GM18873 (cell line): ENCODE measurements around the gene ZNF571.

Source experiments
- ATAC-seq: cut with Tn5 transposase; IDR thresholded peaks from one replicate; pipeline ENCODE4 v1.9.1; 2021; ENCODE audit warnings: mild to moderate bottlenecking, moderate library complexity, moderate number of reproducible peaks; ENCODE audit not compliant: unreplicated experiment, low FRiP score

ZNF571 gene

DNA sequence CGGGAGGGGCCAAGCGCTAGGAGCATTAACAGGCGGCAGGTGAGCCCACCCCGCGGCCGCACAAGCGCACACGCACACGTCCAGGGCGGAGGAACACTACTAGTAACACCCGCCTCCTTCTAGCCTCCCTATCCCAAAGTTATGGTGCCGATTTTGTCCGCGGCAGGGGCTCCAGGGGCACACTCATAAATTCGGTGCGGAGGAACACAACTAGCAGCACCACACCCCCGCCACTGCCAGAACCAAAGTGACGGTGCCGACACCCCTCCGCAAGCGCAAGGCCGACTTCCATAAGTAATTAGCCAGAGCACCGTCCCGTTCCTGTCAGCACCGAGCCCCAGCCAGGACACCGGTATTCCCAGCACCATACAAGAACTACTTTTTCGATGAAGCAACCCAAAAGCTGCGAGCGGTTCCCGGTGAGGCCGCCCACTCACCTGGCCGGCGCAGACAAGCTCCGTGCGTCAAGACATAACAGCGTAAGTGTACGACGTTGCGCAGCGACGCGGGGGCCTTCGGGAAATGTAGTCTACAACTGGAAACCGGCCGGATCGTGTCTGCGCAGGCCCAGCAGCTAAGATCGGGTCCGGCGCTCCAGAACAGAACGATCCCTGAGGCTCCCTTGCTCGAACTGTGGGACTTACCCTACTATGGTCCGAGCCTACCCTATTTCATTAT, at the start of gene ZNF571, which contains the start of gene ZNF540:
TSS of gene ZNF571 (minus strand) at position 489 of the 678 bp plus-strand sequence. CDS start 8,116 bp downstream, outside the sequence.
TSS of gene ZNF540 (plus strand) at position 573 of the 678 bp plus-strand sequence. CDS start 3,572 bp downstream, outside the sequence.
- peak; percentile 90 for ATAC-seq

GRCh38 chr19:37635076-37636056, 40.8 kb upstream of the ZNF571 start:
- ATAC-seq: no peak

- ATAC-seq: peak; percentile 13
Observed at GRCh38 chr19:37594982-37595382, 390 bp upstream of the ZNF571 start.

- no peak for ATAC-seq
Observed at GRCh38 chr19:37593996-37594303, 642 bp downstream of the ZNF571 start.

DNA sequence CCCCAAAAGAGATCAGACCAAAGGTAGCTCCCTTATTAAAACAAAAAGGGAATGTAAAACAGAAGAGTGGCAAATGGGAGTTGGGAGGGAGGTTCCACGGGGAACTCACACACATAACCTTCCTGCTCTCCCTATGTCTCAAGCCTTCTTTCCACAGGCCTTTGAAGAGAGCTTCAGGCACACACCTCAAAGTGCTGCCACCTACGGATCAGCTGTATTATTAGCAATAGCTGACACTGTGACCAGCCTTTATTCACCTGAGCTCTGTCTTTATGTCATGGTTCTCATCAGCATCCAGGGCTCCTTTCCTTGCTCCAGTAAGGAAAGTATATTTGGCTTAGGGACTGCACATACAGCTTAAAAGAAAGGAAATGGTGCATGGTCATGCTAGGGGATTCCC, 11.3 kb downstream of the ZNF571 start:
- no peak for ATAC-seq

DNA sequence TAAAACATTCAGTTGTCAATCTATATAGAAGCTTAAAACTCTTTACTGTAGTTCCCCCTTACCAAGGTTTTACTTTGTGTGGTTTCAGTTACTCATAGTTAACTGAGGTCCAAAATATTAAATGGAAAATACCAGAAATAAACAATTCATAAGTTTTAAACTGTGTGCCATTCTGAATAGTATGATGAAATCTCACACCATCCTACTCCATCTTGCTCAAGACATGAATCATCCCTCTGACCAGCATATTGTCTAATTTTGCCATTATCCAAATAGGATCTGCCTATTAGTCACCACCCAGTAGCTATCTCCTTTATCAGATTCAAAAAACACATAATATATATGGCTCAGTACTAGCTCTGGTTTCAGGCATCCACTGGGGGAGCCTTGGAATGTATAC, 22.4 kb downstream of the ZNF571 start:
- no peak for ATAC-seq

DNA sequence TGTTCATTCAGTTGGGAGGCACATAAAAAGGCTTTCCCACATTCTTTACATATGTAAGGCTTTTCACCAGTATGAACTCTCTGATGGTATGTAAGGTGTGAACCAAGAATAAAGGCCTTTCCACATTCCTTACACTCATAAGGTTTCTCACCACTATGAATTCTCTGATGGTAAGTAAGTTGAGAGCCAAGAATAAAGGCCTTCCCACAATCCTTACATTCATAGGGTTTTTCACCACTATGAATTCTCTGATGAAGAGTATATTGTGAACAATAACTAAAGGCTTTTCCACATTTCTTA, 29.3 kb downstream of the ZNF571 start:
- ATAC-seq: no peak

- ATAC-seq: no peak
Observed at GRCh38 chr19:37564624-37565369, 29.8 kb downstream of the ZNF571 start.

DNA sequence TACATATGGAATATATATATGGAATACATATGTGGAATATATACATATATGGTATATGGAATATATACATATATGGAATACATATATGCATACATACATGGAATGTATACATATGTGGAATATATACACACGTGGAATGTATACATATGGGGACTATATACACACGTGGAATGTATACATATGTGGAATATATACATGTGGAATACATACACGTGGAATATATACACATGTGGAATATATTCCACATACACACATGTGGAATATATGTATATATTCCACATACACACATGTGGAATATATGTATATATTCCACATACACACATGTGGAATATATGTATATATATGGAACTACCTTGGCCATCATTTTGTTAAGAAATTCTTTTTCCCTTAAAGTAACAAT, 31.1 kb downstream of the ZNF571 start:
- ATAC-seq: no peak

DNA sequence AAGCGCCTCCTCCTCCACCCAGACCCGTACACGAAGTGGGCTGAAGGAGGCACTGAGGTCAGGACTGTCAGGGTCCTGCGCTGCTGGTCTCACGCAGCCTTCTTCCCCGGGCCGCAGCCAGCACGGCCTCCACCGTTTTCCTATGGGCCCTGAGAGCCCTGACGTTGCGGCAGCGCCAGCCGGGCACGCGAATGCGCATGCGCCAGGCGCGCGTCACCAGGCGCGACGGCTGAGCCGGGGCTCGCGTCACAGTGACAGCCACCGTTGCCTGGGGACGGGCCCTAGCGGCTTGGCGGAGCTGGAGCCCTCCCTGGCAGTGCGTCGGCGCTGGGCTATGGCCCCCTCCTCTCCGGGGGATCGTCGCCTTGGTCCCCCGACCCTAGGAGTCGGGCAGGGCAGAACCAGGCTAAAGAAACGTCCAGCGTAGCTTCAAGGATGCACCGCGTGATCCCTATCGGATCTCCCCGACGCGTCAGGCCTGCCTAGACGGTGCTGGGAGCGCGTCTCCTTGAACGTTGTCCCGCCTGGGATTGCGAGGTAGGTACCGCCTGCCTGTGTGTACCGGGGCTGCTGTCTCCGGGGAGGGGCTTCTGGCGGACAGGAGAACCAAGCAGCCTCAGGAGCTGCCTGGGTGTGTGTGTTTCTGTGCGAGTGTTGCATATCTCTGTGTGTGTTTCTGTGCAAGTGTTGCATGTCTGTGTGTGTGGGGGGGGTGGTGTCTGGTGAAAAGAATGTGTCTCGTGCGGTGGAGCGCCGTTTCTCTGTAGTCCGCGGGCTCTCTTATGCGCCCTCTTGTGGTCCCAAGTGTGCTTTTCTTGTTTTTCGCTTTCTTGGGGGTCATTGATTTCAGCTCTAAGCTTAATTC, 43.2 kb downstream of the ZNF571 start:
- ATAC-seq: no peak

DNA sequence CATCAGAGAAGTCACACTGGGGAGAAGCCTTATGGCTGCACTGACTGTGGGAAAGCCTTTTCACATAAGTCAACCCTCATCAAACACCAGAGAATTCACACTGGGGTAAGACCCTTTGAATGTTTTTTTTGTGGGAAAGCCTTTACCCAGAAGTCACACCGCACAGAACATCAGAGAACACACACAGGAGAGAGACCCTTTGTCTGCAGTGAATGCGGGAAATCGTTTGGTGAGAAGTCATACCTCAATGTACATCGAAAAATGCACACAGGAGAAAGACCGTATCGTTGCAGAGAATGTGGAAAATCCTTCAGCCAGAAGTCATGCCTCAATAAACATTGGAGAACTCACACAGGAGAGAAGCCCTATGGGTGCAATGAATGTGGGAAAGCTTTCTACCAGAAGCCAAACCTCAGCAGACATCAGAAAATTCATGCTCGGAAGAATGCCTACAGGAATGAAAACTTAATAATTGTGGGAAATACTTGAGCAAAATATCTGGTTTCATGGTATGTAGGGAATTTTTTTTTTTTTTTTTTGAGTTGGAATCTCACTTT, 57.1 kb downstream of the ZNF571 start:
- no peak for ATAC-seq

GRCh38 chr19:37519890-37520289, 74.7 kb downstream of the ZNF571 start:
- no peak for ATAC-seq
